ENCODE results near the gene CRMP1. TPM values are rescaled to one million over a fixed set of nuclear protein-coding genes. Genes with fewer than 3 reads are reported as not detected.

Gene CRMP1
- total RNA-seq, 4 donors from 2014 or later = 2.1 to 5.0 (median 4.7) TPM; not detected in 1

DNA sequence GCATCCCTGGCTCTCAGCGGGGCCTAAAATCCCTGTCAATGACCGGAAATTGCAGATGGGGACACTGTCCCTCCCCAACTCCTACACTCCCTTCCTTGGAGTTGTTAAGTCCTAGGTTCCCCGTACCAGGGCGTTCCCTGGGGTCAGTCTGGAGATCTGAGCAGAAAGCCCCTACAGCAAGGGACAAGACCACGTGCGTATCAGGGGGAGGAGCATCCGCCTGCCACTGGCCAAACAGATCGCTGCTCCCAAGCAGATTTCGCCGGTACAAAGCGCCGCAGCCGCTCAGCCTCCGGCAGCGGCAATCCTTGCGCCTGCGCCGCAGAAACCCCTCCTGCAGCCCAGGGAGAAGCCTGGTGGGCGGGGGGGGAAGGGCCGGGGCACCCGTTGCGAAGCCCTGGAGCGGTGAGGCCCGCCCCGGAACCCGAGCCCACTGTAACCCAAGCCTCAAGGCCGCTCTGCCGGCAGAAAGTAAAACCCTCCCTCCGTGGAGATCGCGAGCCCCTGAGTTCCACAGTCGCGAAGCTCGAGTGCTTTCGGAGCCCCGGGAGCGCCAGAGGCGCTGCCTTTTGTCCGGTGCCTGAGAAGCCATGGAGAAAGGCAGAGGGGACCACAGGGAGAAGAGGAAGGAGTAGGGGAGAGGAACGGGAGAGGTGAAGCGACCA, 2.7 kb downstream of the CRMP1 start:
- Histone ChIP-seq H3K36me3 (no peaks in the 10 kb centered on the region), H3K4me3 (peak overlapping the region in 2 of 4 donors; percentile 16 to 41), H3K27ac (no peak overlapping the region), H3K9me3 (no peaks in the 10 kb centered on the region), H3K4me1 (peaks cover 13 to 74% (median 22%) of the 10 kb centered on the region in 3 donors), H3K27me3 (peaks cover 12 to 97% (median 39%) of the 10 kb centered on the region in 4 donors)
- 3 to 10% methylated on average over 7 to 13 of the region's 41 CpGs for WGBS, 2 donors
- DNase-seq = no peak
- intact Hi-C loops (cut with DNase I) = no loop called here
- TF ChIP-seq, protein P1, sequence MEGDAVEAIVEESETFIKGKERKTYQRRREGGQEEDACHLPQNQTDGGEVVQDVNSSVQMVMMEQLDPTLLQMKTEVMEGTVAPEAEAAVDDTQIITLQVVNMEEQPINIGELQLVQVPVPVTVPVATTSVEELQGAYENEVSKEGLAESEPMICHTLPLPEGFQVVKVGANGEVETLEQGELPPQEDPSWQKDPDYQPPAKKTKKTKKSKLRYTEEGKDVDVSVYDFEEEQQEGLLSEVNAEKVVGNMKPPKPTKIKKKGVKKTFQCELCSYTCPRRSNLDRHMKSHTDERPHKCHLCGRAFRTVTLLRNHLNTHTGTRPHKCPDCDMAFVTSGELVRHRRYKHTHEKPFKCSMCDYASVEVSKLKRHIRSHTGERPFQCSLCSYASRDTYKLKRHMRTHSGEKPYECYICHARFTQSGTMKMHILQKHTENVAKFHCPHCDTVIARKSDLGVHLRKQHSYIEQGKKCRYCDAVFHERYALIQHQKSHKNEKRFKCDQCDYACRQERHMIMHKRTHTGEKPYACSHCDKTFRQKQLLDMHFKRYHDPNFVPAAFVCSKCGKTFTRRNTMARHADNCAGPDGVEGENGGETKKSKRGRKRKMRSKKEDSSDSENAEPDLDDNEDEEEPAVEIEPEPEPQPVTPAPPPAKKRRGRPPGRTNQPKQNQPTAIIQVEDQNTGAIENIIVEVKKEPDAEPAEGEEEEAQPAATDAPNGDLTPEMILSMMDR (IDR thresholded peaks at IDR 0.05) = no peak
- TF ChIP-seq POLR2A (IDR thresholded peaks at IDR 0.05) = no peak

DNA sequence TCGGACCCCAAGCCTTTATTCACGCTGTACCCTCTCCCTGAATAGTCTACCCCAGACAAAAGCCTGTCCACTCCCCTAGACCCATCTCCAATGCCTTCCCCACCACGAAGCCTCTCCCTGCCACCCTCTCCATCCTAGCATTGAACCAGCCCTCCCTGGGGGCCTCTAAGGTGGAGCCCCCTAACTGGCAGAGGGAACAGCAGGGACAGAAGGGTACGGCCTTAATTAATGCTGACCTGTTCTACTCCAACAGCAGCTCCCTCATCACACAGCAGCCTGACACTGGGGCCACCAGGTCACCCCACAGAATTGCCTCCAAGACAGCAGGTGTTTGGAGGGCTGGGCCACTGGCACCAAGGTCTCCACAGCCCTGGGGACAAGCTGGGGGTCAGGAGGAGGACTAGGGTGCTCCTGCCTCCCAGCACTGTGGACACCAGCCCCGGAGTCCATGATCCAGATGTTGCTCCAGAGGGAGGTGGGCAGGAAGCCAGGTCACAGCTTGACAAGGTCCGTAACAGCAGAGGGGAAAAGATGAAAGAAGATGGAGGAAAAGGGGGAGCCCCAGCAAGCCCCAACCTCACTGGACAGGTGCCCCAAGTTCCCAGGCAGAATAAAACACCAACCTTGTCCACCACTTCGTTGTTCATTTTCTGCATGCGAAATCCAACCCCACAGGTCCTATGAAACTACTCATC, 3.7 kb downstream of the CRMP1 start:
- H3K4me3 ChIP-seq = peak overlapping the region in 2 of 4 donors; percentile 50 to 63

DNA sequence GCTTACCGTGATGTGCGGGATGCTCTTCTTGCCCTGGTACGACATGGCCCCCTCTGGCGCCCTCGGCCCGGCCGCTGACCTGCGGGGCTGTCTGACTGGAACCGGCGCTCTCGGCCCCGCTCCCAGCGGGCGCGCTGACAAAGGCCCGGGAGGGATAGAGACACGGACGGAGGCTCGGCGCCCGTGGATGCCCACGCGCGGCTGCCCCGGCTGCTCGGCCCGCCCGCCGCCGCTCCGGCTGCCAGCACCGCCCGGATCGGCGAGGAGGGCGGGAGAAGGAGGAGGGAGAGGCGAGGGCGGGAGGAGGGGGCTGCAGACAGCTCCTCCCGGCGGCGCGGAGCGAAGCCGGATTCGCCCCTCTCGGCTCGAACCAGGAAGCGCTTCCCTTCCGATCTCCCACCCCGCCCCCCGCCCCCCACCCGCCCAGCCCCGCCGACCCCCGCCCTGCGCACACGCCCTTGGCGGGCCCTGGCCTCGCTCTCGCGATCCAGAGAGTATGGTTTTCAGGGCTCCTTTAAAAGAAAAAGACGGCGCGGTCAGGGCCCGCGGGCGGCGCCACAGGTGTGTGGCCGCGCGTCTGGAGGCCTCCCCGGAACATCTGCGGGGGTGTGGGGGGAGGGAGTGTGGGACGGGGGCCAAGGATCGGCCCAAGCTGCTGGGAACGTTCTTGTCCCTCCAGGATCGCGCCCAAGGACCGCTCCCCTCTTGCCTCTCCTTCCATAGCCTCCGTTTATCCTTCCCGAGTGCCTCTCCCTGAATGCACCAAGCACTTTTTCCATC, 4.5 kb downstream of the CRMP1 start:
- intact Hi-C loops (cut with DNase I) = no loop called here
- TF ChIP-seq, protein P1 (IDR thresholded peaks at IDR 0.05) = no peak
- TF ChIP-seq POLR2A (IDR thresholded peaks at IDR 0.05) = no peak
- peaks cover 12 to 83% (median 36%) of the 10 kb centered on the region in 4 donors for H3K27me3 ChIP-seq
- H3K27ac ChIP-seq = no peak overlapping the region
- no peak for DNase-seq
- WGBS, 2 donors = 0 to 3% methylated on average over 6 to 20 of the region's 81 CpGs
- H3K36me3 ChIP-seq = no peaks in the 10 kb centered on the region
- peak overlapping the region; percentile 20 to 63 (median 38) for H3K4me3 ChIP-seq
- no peaks in the 10 kb centered on the region for H3K9me3 ChIP-seq
- H3K4me1 ChIP-seq = peaks cover 13 to 73% (median 22%) of the 10 kb centered on the region in 3 donors

More for the DNA sequence above, 3.7 kb downstream of the CRMP1 start:
- Histone ChIP-seq H3K27ac (no peak overlapping the region), H3K36me3 (no peaks in the 10 kb centered on the region), H3K27me3 (peaks cover 12 to 90% (median 37%) of the 10 kb centered on the region in 4 donors), H3K9me3 (no peaks in the 10 kb centered on the region), H3K4me1 (peaks cover 13 to 75% (median 22%) of the 10 kb centered on the region in 3 donors)
- 24 to 30% methylated on average over 6 to 7 of the region's 8 CpGs for WGBS, 2 donors
- TF ChIP-seq POLR2A (IDR thresholded peaks at IDR 0.05) = no peak
- TF ChIP-seq, protein P1 (IDR thresholded peaks at IDR 0.05) = no peak
- no peak for DNase-seq
- intact Hi-C loops (cut with DNase I) = no loop called here

- H3K27me3 ChIP-seq = peaks cover 12 to 76% (median 36%) of the 10 kb centered on the region in 4 donors
- WGBS, 2 donors = 0% methylated on average over 4 to 15 of the region's 70 CpGs
- no peak for TF ChIP-seq POLR2A (IDR thresholded peaks at IDR 0.05)
- TF ChIP-seq, protein P1 (IDR thresholded peaks at IDR 0.05) = no peak
- no peaks in the 10 kb centered on the region for H3K36me3 ChIP-seq
- no peak for DNase-seq
- peaks cover 11 to 67% (median 22%) of the 10 kb centered on the region in 3 donors for H3K4me1 ChIP-seq
- no peaks in the 10 kb centered on the region for H3K9me3 ChIP-seq
- intact Hi-C loops (cut with DNase I) = no loop called here
- peak overlapping the region; percentile 20 to 63 (median 38) for H3K4me3 ChIP-seq
- H3K27ac ChIP-seq = no peak overlapping the region
These were observed 5.3 kb downstream of the CRMP1 start for GRCh38 chr4:5887361-5888221.
